Measurements from ENCODE around the gene ANKRD27. TPM values are rescaled to one million over a fixed set of nuclear protein-coding genes. Genes with fewer than 3 reads are reported as not detected.

ANKRD27 gene
- total RNA-seq, 4 donors from 2014 or later, result 22.8 to 28.2 (median 26.9) TPM

DNA sequence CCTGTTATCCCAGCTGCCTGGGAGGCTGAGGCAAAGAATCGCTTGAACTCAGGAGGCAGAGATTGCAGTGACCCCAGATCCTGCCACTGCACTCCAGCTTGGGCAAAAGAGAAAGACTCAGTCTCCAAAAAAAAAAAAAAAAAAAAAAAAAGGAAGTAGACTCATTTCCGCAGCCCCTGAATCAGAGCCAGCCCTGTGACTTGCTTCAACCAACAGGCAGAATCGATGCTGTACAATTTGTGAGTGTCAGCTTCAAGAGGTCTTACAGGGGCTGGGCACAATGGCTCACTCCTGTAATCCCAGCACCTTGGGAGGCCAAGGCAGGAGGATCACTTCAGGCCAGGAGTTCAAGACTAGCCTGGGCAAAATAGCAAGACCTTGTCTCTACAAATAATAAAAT is 12.8 kb downstream of the ANKRD27 start:
- TF ChIP-seq CTCF (IDR thresholded peaks at IDR 0.05; ENCODE audit: low read depth), result no peak

DNA sequence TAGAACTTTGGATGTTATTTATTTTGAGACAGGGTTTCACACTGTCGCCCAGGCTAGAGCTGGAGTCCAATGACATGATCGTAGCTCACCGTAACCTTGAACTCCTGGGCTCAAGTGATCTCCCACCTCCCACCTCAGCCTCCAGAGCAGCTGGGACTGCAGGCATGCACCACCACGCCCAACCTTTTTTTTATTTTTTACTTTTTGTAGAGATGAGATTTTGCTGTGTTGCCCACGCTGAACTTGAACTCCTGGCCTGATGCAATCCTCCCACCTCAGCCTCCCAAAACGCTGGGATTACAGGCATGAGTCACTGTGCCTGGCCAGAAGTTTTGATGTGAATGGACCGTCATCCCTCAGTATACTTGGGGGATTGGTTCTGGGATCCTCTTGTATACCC is 13.7 kb downstream of the ANKRD27 start:
- TF ChIP-seq CTCF (IDR thresholded peaks at IDR 0.05; ENCODE audit: low read depth), result no peak

GRCh38 chr19:32658527-32658926 is 16.5 kb downstream of the ANKRD27 start:
- TF ChIP-seq CTCF (IDR thresholded peaks at IDR 0.05; ENCODE audit: low read depth), result no peak

GRCh38 chr19:32658075-32658474 is 16.9 kb downstream of the ANKRD27 start:
- no peak for TF ChIP-seq CTCF (IDR thresholded peaks at IDR 0.05; ENCODE audit: low read depth)

- TF ChIP-seq CTCF (IDR thresholded peaks at IDR 0.05; ENCODE audit: low read depth), result no peak
Observed at GRCh38 chr19:32653599-32653915, 21.4 kb downstream of the ANKRD27 start.

DNA sequence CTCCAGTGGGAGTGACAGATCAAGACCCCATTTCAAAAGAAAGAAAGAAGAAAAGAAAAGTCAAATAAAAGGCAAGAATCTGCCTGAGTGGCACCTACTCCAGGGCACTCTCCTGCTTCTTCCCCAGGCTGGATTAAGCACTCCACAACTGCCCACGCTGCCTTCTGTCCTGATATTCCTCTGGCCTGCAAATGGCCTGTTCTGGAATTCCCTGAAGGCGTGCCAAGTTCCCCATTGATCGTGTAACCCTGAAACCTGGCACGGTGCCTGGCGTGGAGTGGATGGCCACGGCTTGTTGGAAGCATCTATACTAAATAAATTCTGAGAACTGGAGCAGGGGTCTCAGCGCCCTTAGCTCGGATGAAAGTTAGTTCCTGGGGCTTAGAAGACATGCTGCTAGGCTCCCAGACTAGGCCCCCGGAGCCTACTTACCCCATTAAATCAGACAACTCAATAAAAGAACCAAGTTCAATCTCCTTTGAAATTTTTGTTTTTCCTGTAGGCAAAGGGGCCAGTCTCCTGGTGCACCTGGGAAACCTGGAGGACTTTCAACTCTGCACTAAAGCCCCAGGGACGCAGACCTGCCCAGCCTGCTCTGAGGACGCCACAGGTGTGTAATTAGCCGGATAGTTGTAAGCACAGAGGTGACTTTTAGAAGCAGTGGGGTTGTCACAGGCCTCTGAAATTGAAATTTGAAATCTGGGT is 21.9 kb downstream of the ANKRD27 start:
- no peak for TF ChIP-seq CTCF (IDR thresholded peaks at IDR 0.05; ENCODE audit: low read depth)

- TF ChIP-seq CTCF (IDR thresholded peaks at IDR 0.05; ENCODE audit: low read depth), result no peak
Observed at GRCh38 chr19:32651729-32652140, 23.2 kb downstream of the ANKRD27 start.
